ENCODE data around the gene AIFM2.

Gene AIFM2

DNA sequence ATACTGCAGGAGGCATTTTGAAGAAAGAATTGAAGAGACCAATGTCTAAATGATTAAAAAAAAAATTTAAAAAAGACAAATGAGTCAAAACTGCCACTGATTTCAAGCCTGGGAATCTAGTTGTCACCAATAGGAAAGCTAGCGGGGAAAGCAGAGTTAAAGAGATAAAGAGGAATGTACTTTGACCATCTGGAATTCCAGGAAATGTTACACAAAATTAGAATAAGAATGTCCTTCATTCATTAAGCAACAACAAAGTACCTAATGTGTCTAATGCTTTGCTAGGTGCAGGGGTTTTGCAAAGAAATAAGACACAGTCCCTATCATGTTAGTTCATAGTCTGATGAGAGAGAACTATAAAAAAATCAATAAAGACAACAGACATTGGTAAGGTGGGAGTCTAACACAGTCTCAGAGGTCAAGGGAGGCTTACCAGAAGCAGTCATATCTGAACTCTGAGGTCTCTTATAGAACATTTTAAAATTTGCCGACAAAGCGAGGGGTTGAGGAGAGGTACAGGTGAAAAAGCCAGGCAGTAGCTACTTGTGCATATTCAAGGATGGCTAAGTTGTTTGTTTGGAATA lies 22.7 kb upstream of the AIFM2 start:
- no peak overlapping the region for H3K4me3 ChIP-seq
- no peak overlapping the region for H3K27ac ChIP-seq
- peaks cover 69% of the 10 kb centered on the region for H3K36me3 ChIP-seq (ENCODE audit: insufficient read depth, low read length)
- TF ChIP-seq FOXP2 (optimal IDR thresholded peaks at IDR 0.05; ENCODE audit: control extremely low read depth, extremely low read length, insufficient read depth) (no peak), POLR2AphosphoS5 (IDR thresholded peaks at IDR 0.05; ENCODE audit: borderline replicate concordance, low read depth, low read length) (no peak), EZH2 (IDR thresholded peaks at IDR 0.05) (no peak)
- H3K9me3 ChIP-seq (ENCODE audit: low read depth, low read length): no peaks in the 10 kb centered on the region
- H3K9ac ChIP-seq (ENCODE audit: insufficient read length): no peak overlapping the region
- no peak for DNase-seq (ENCODE audit: low read depth, low spot score)

DNA sequence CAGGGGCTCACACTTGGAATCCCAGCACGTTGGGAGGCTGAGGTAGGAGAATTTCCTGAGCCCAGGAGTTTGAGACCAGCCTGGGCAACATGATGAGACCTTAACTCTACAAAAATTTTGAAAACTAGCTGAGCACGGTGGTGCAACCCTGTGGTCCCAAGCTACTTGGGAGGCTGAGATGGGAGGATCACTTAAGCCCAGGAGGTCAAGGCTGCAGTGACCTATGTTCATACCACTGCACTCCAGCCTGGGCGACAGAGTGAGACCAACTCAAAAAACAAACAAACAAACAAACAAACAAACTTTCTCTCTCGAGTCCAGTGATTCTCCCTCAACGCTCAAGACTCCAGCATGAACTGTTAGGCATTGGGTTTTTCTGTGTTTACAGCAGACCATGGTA lies 15.9 kb upstream of the AIFM2 start:
- TF ChIP-seq FOXP2 (optimal IDR thresholded peaks at IDR 0.05; ENCODE audit: control extremely low read depth, extremely low read length, insufficient read depth): no peak
- no peak for TF ChIP-seq EZH2 (IDR thresholded peaks at IDR 0.05)
- no peak for TF ChIP-seq POLR2AphosphoS5 (IDR thresholded peaks at IDR 0.05; ENCODE audit: borderline replicate concordance, low read depth, low read length)
- no peak overlapping the region for H3K9ac ChIP-seq (ENCODE audit: insufficient read length)
- H3K36me3 ChIP-seq (ENCODE audit: insufficient read depth, low read length): peaks cover 25% of the 10 kb centered on the region
- DNase-seq (ENCODE audit: low read depth, low spot score): no peak
- no peaks in the 10 kb centered on the region for H3K9me3 ChIP-seq (ENCODE audit: low read depth, low read length)
- 0 out of 2 replicates have a peak overlapping the region, but pooled peaks have one; percentile 36 for H3K27ac ChIP-seq
- no peak overlapping the region for H3K4me3 ChIP-seq

DNA sequence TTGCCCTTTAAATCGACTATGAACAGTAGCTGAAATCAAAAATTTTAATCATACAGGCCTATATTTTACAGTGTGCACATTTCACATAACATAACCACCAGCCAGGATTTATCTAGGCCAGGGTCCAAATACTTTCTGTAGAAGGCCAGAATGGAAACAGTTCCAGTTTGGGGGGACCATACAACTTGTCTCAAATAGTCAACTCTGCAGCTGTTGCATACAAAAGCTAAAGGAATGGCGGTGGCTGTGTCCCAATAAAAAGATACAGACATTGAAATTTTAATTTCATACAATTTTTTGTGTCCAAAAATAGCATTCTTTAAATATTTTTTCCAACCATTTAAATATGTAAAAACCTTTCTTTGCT lies 14.6 kb upstream of the AIFM2 start:
- Histone ChIP-seq H3K36me3 (ENCODE audit: insufficient read depth, low read length) (peaks cover 12% of the 10 kb centered on the region; the same call in 1 of the 2 replicates), H3K9ac (ENCODE audit: insufficient read length) (peak overlapping the region; percentile 69), H3K4me3 (peak overlapping the region; percentile 74), H3K9me3 (ENCODE audit: low read depth, low read length) (no peaks in the 10 kb centered on the region), H3K27ac (peak overlapping the region; percentile 92)
- TF ChIP-seq POLR2AphosphoS5 (IDR thresholded peaks at IDR 0.05; ENCODE audit: borderline replicate concordance, low read depth, low read length): no peak
- TF ChIP-seq EZH2 (IDR thresholded peaks at IDR 0.05): no peak
- no peak for TF ChIP-seq FOXP2 (optimal IDR thresholded peaks at IDR 0.05; ENCODE audit: control extremely low read depth, extremely low read length, insufficient read depth)
- DNase-seq (ENCODE audit: low read depth, low spot score): no peak

DNA sequence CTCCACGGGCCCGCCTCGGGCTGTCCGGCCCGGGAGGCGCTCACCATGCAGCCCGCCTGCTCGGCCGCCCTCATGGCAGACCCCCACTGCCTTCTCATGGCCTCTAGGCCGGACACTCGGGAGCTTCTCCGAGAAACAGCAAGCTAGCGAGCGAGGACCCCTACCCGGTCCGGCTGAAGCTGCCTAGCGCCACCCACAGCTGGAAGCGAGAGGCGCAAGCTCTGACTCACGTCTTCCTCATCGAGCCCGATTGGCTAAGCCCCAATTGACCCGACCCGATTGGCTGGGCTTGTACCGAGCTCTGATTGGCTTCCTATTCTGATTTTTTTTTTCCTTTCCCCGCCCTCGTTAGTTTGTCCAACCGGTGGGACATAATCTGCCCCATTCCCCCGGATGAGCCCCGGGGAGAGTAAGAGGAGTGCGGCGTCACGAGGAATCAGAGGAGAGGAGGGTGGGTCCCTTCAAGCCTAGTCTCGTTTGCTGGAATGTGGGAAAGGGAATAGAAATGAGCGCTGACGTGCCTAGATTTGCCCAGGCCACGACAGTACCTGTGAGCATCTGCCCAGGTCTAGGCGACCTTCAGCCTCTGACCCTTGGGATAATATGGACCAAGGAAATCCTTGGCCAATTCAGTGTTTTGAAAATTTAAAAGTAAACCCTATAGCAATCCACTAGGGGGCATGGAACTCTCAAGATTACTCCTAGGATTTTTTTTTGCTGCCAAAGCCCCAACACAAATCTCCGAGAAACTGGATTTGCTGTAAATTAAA lies 14.0 kb upstream of the AIFM2 start, which contains the start of gene TYSND1:
TSS of gene TYSND1 (minus strand) at position 212 of the 770 bp plus-strand sequence. CDS start at position 98, 114 bp downstream.
- peak; percentile 84 for DNase-seq (ENCODE audit: low read depth, low spot score)
- Histone ChIP-seq H3K27ac (peak within 1 kb of the TSS; percentile 92), H3K9ac (ENCODE audit: insufficient read length) (peak within 1 kb of the TSS; percentile 80), H3K4me3 (peak within 1 kb of the TSS; percentile 86), H3K36me3 (ENCODE audit: insufficient read depth, low read length) (peaks cover 6% of the 10 kb centered on the region; the same call in 1 of the 2 replicates), H3K9me3 (ENCODE audit: low read depth, low read length) (no peaks in the 10 kb centered on the region)
- no peak for TF ChIP-seq FOXP2 (optimal IDR thresholded peaks at IDR 0.05; ENCODE audit: control extremely low read depth, extremely low read length, insufficient read depth)
- peak; percentile 78; the same call in 1 of the 2 replicates for TF ChIP-seq POLR2AphosphoS5 (IDR thresholded peaks at IDR 0.05; ENCODE audit: borderline replicate concordance, low read depth, low read length)

DNA sequence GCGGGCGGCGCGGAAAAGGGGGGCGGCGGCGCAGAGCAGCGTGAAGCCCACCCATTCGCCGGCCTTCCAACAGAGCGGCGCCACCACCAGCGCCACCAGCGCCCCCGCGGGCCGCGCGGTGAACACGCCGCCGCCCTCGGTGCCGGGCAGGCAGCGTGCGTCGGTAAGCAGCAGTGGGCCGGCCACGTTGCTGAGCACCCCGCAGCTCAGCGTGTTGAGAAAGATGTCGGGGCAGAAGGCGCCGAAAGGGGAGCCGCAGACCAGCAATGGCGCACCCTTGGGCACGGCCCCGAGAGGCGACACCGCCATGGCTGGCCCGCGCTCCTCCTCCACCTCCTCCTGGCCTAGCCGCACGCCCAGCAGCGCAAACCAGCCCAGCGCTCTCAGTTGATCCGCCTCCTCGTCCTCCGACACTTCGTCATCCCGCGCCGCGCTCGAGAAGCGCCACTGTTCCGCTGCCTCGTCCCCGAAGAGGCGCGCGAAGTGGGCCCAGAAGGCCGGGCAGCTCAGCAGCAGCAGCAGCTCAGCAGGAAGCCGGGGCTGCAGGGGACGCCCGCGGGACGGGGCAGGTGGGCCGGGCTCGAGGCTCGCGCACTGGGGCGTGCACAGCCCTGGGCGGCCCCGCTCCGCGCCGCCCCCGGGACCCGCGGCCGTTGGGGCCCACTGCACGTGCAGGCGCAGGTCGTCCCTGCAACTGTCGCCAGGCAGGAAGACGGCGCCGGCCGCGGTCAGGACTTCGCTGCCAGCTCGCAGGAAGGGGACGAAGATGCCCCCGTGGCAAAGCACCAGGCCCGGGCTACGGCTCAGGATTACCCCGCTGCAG lies 13.3 kb upstream of the AIFM2 start:
- TF ChIP-seq POLR2AphosphoS5 (IDR thresholded peaks at IDR 0.05; ENCODE audit: borderline replicate concordance, low read depth, low read length) (no peak; the same call in 1 of the 2 replicates), EZH2 (IDR thresholded peaks at IDR 0.05) (no peak), FOXP2 (optimal IDR thresholded peaks at IDR 0.05; ENCODE audit: control extremely low read depth, extremely low read length, insufficient read depth) (no peak)
- DNase-seq (ENCODE audit: low read depth, low spot score): no peak
- Histone ChIP-seq H3K36me3 (ENCODE audit: insufficient read depth, low read length) (peaks cover 2% of the 10 kb centered on the region; the same call in 1 of the 2 replicates), H3K9me3 (ENCODE audit: low read depth, low read length) (no peaks in the 10 kb centered on the region), H3K9ac (ENCODE audit: insufficient read length) (peak overlapping the region; percentile 80), H3K27ac (peak overlapping the region; percentile 81), H3K4me3 (peak overlapping the region; percentile 86)

DNA sequence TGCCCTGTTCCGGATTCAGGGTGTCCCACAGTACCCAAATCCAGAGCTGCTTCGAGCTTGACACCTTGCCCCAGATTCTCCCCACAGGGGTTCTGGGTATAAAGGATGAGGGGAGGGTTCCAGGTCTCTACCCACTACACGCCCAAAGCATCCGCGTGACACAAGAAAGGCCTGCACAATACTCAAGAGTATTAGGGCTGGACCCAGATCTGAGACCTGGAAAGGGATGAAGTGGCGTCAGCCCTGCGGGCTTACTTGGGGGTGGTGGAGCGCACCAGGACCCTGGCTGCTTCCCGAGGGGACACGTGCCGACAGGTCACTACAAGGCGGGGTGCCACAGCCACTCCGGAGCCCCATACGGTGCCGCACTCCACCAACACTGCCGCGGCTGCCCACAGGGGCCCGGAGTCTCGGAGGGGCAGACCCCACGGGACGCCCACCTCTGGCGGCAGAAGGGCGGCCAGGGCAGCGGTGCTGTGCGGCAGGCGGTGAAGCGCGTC lies 12.6 kb upstream of the AIFM2 start:
- no peak overlapping the region; the same call in 1 of the 2 replicates for H3K27ac ChIP-seq
- DNase-seq (ENCODE audit: low read depth, low spot score): no peak
- no peaks in the 10 kb centered on the region for H3K9me3 ChIP-seq (ENCODE audit: low read depth, low read length)
- TF ChIP-seq FOXP2 (optimal IDR thresholded peaks at IDR 0.05; ENCODE audit: control extremely low read depth, extremely low read length, insufficient read depth): no peak
- TF ChIP-seq EZH2 (IDR thresholded peaks at IDR 0.05): no peak
- TF ChIP-seq POLR2AphosphoS5 (IDR thresholded peaks at IDR 0.05; ENCODE audit: borderline replicate concordance, low read depth, low read length): no peak
- no peaks in the 10 kb centered on the region; the same call in 1 of the 2 replicates for H3K36me3 ChIP-seq (ENCODE audit: insufficient read depth, low read length)
- H3K4me3 ChIP-seq: peak overlapping the region; percentile 86
- H3K9ac ChIP-seq (ENCODE audit: insufficient read length): peak overlapping the region; percentile 80

DNA sequence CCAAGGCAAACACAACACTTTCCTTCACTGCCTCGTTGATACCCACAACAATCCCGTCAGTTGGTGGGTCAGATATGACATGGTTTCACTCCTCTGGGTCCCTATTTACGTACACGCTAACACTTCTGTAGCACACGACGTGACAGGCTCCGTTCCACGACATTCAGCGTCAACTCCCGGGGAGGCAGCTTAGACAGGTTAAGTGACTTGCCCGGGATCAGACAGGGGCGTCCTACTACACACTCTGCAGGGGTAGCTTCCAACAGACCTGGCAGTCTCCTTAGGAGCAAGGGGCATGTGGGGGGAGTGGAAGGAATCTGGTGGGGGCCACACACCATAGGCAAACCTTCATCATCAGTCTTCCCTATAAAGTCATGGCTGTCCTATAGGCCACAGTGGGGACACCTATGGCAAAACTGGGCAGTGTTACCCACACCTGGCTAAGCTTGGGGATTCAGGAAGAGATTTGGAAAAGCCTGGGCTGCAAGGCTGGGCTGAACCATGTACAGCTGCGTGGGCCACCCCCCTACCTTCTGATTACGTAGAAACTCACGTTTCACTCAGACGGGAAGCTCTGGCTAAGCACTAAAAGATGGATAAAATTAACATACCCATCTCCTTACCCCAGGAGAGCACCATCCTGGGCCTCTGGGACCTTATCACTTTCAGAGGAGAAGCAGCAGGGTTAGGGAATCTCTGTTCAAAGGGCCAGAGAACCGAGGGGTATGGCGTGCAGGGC lies 11.9 kb upstream of the AIFM2 start:
- TF ChIP-seq EZH2 (IDR thresholded peaks at IDR 0.05) (no peak), FOXP2 (optimal IDR thresholded peaks at IDR 0.05; ENCODE audit: control extremely low read depth, extremely low read length, insufficient read depth) (no peak), POLR2AphosphoS5 (IDR thresholded peaks at IDR 0.05; ENCODE audit: borderline replicate concordance, low read depth, low read length) (no peak)
- H3K9me3 ChIP-seq (ENCODE audit: low read depth, low read length): no peaks in the 10 kb centered on the region
- H3K9ac ChIP-seq (ENCODE audit: insufficient read length): peak overlapping the region; percentile 80
- H3K4me3 ChIP-seq: peak overlapping the region; percentile 86
- no peaks in the 10 kb centered on the region for H3K36me3 ChIP-seq (ENCODE audit: insufficient read depth, low read length)
- H3K27ac ChIP-seq: no peak overlapping the region
- DNase-seq (ENCODE audit: low read depth, low spot score): no peak
